Esophagus muscularis mucosa (tissue), 4 donors: ENCODE results near the gene PHKA2. TPM values are rescaled to one million over a fixed set of nuclear protein-coding genes. Genes with fewer than 3 reads are reported as not detected.
A peak's percentile ranks its signal among the peaks of the same experiment; 100 is the strongest.

ENCODE experiments used
- DNase-seq: peaks from one replicate; pipeline ENCODE4 v3.0.0-alpha.2; 2017; ENCODE audit errors: extremely low spot score
- H3K27ac ChIP-seq, 4 donors: fragments of 200-600 bp; sonication (generic); replicated peaks in 1 of 4; 1 replicate in 3 of 4; 2 replicates in 1 of 4; pipeline ENCODE4 v1.5.1; 2016 to 2019; ENCODE audit warnings: mild to moderate bottlenecking in 1 of 4
- H3K27me3 ChIP-seq, 4 donors: fragments of 200-600 bp; sonication (generic); one replicate each; pipeline versions ENCODE4 v1.5.1 to v1.6.0; 2016 to 2019
- H3K36me3 ChIP-seq, 4 donors: fragments of 200-600 bp; sonication (generic); one replicate each; pipeline ENCODE4 v1.5.1; 2016 to 2019
- H3K4me1 ChIP-seq, 4 donors: fragments of 200-600 bp; sonication (generic); one replicate each; pipeline ENCODE4 v1.5.1; 2016 to 2019
- H3K4me3 ChIP-seq, 4 donors: fragments of 200-600 bp; sonication (generic); 1 replicate in 2 of 4; 2 replicates in 2 of 4; pipeline ENCODE4 v1.5.1; 2016 to 2019; ENCODE audit warnings: mild to moderate bottlenecking in 4 of 4, moderate library complexity in 1 of 4
- H3K9me3 ChIP-seq, 4 donors: fragments of 200-600 bp; sonication (generic); 1 replicate in 3 of 4; 2 replicates in 1 of 4; pipeline ENCODE4 v1.5.1; 2016 to 2019
- CTCF ChIP-seq, 3 experiments: fragments of 200-600 bp in 2 of 3; fragments of 450-650 bp in 1 of 3; sonication (generic) in 2 of 3; IDR thresholded peaks; one replicate each; pipeline ENCODE4 v1.5.1; 2017 to 2019; ENCODE audit warnings: antibody characterized with exemption in 3 of 3, mild to moderate bottlenecking in 2 of 3, moderate library complexity in 1 of 3
- EP300 ChIP-seq: sonication (generic); formaldehyde crosslinking; IDR thresholded peaks from one replicate; pipeline ENCODE4 v1.6.1; 2017; ENCODE audit warnings: antibody characterized with exemption
- POLR2A ChIP-seq: fragments of 450-650 bp; IDR thresholded peaks from one replicate; pipeline ENCODE4 v1.6.1; 2017; ENCODE audit warnings: antibody characterized with exemption, moderate library complexity, mild to moderate bottlenecking, low read depth
- POLR2AphosphoS5 ChIP-seq, 2 donors: sonication (generic); formaldehyde crosslinking; IDR thresholded peaks; one replicate each; pipeline ENCODE4 v1.6.1; 2017; ENCODE audit warnings: antibody characterized with exemption in 2 of 2
- WGBS: methylation state at CpG from one replicate; pipeline ENCODE4 v1.1.5; 2018; 5-methylcytosine and 5-hydroxymethylcytosine counted together
- intact Hi-C: fragments of 100-400 bp; cut with DNase I; formaldehyde crosslinking; loops from one replicate; pipeline ENCODE4 v1.15.1; 2023
- total RNA-seq, 4 donors: library from RNA; depleted of rRNA; stranded (reverse); fragments of >200 nt; gene quantifications; one replicate each; pipeline versions ENCODE4 v1.1.0 to v1.2.1, GENCODE V29; 2016

Gene PHKA2
- total RNA-seq, 4 donors from 2014 or later, result 9.8 to 20.7 (median 15.4) TPM

GRCh38 chrX:18933617-18934016 lies 50.3 kb downstream of the PHKA2 start:
- intact Hi-C loops, result loop anchor here (10.0 kb wide), 1 partner anchor 401 kb away; no protein-coding TSS in a partner anchor
- 76% methylated on average over 3 of the region's 3 CpGs for WGBS
- H3K9me3 ChIP-seq, result no peaks in the 10 kb centered on the region
- H3K27me3 ChIP-seq, result no peaks in the 10 kb centered on the region
- no peak overlapping the region for H3K27ac ChIP-seq
- no peak overlapping the region for H3K4me3 ChIP-seq
- H3K4me1 ChIP-seq, result no peaks in the 10 kb centered on the region
- peaks cover 0 to 53% (median 30%) of the 10 kb centered on the region in 4 donors for H3K36me3 ChIP-seq
- DNase-seq, result no peak
- TF ChIP-seq POLR2AphosphoS5 (IDR thresholded peaks at IDR 0.05) (no peak), CTCF (IDR thresholded peaks at IDR 0.05) (no peak), POLR2A (no peak), EP300 (no peak)

- no peak overlapping the region for H3K4me3 ChIP-seq
- peaks cover 0 to 45% (median 31%) of the 10 kb centered on the region in 4 donors for H3K36me3 ChIP-seq
- H3K27me3 ChIP-seq, result no peaks in the 10 kb centered on the region
- no peaks in the 10 kb centered on the region for H3K9me3 ChIP-seq
- no peaks in the 10 kb centered on the region for H3K4me1 ChIP-seq
- no peak overlapping the region for H3K27ac ChIP-seq
- peak in 2 of 3 experiments; percentile 30 to 32 for TF ChIP-seq CTCF (IDR thresholded peaks at IDR 0.05)
- no peak for TF ChIP-seq POLR2A
- intact Hi-C loops, result loop anchor here (10.0 kb wide), 1 partner anchor 403 kb away; no protein-coding TSS in a partner anchor
- 53% methylated on average over 9 of the region's 9 CpGs for WGBS
- no peak for DNase-seq
Measured at GRCh38 chrX:18931972-18932371, 51.9 kb downstream of the PHKA2 start.

GRCh38 chrX:18929775-18930174 lies 54.1 kb downstream of the PHKA2 start:
- no peak for DNase-seq
- Histone ChIP-seq H3K4me1 (no peaks in the 10 kb centered on the region), H3K9me3 (no peaks in the 10 kb centered on the region), H3K27me3 (no peaks in the 10 kb centered on the region), H3K36me3 (peaks cover 0 to 47% (median 33%) of the 10 kb centered on the region in 4 donors), H3K4me3 (no peak overlapping the region), H3K27ac (no peak overlapping the region)
- TF ChIP-seq POLR2AphosphoS5 (IDR thresholded peaks at IDR 0.05) (no peak), CTCF (IDR thresholded peaks at IDR 0.05) (no peak), EP300 (no peak), POLR2A (no peak)
- 82% methylated on average over 3 of the region's 3 CpGs for WGBS
- intact Hi-C loops, result loop anchor here (10.0 kb wide), 1 partner anchor 405 kb away; no protein-coding TSS in a partner anchor

GRCh38 chrX:18927558-18927957 lies 56.4 kb downstream of the PHKA2 start:
- no peak overlapping the region for H3K27ac ChIP-seq
- WGBS, result 70% methylated on average over 1 of the region's 1 CpG
- H3K9me3 ChIP-seq, result no peaks in the 10 kb centered on the region
- H3K27me3 ChIP-seq, result no peaks in the 10 kb centered on the region
- H3K4me1 ChIP-seq, result no peaks in the 10 kb centered on the region
- H3K4me3 ChIP-seq, result no peak overlapping the region
- peaks cover 0 to 63% (median 34%) of the 10 kb centered on the region in 4 donors for H3K36me3 ChIP-seq
- DNase-seq, result no peak
- TF ChIP-seq EP300 (no peak), CTCF (IDR thresholded peaks at IDR 0.05) (no peak), POLR2AphosphoS5 (IDR thresholded peaks at IDR 0.05) (no peak), POLR2A (no peak)
- intact Hi-C loops, result no loop called here

- Histone ChIP-seq H3K4me3 (no peak overlapping the region), H3K4me1 (no peaks in the 10 kb centered on the region), H3K36me3 (peaks cover 0 to 55% (median 23%) of the 10 kb centered on the region in 4 donors), H3K27ac (no peak overlapping the region), H3K9me3 (no peaks in the 10 kb centered on the region), H3K27me3 (no peaks in the 10 kb centered on the region)
- TF ChIP-seq POLR2AphosphoS5 (IDR thresholded peaks at IDR 0.05), result no peak
- no peak for TF ChIP-seq EP300
- TF ChIP-seq CTCF (IDR thresholded peaks at IDR 0.05), result no peak
- TF ChIP-seq POLR2A, result no peak
- no peak for DNase-seq
- 76% methylated on average over 6 of the region's 6 CpGs for WGBS
- intact Hi-C loops, result no loop called here
Measured at GRCh38 chrX:18924507-18925088, 59.3 kb downstream of the PHKA2 start.
